HL-60 (cell line): ENCODE data around the gene VSTM2B.

Experiments
- CTCF ChIP-seq: IDR thresholded peaks from one replicate; pipeline ENCODE4 v1.5.1; 2011; ENCODE audit warnings: low read length, control low read depth, inconsistent platforms; ENCODE audit not compliant: insufficient read depth
- POLR2AphosphoS5 ChIP-seq: IDR thresholded peaks from 2 replicates; pipeline ENCODE4 v1.6.1; 2012; ENCODE audit warnings: low read depth
- REST ChIP-seq: IDR thresholded peaks from 2 replicates; pipeline ENCODE4 v1.6.1; 2012; ENCODE audit warnings: low read depth; ENCODE audit not compliant: insufficient replicate concordance

DNA sequence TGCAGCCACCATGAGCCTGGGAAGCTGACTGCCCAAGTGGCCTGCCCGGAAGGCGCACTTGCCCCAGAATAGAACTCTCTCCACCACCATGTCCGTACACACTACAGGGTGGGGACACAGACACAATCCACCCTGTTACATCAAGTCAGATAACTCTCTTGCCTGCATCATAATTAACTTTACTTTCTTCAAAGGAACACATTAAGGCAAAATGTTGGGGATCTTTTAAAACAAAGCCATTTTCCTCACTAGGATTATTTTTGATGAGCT is 23.3 kb upstream of the VSTM2B start:
- TF ChIP-seq CTCF = no peak
- no peak for TF ChIP-seq POLR2AphosphoS5
- TF ChIP-seq REST = no peak
